DMS153 (cell line): ENCODE data around the gene CLCA2.

Experiments used
- DNase-seq: peaks from one replicate; lab custom pipeline; 2025; lab: John Stamatoyannopoulos, UW

CLCA2 gene

DNA sequence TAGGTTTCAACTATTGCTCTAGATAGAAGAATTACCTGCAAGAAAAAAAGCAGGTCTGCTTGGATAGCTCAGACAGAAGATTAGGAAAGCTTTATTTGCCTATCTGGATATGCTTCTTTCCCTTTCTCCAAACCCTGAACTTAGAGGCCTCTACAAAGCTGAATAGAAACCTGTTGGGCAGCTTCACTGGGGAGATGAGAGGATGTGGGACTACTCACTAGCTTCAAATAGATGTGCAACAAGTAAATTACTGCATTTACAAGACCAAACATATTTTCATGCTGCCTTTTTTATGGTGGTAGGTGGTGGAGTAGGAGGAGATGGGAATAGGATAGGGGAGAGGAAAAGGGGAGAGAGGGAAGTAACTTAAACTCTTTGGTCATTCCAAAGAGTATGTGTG, 6.4 kb downstream of the CLCA2 start:
- no peak for DNase-seq

- no peak for DNase-seq
These were observed 10.1 kb downstream of the CLCA2 start for GRCh38 chr1:86434059-86434458.

GRCh38 chr1:86435327-86435726, 11.4 kb downstream of the CLCA2 start:
- DNase-seq = no peak

- no peak for DNase-seq
These were observed 12.1 kb downstream of the CLCA2 start for GRCh38 chr1:86436041-86436440.

DNA sequence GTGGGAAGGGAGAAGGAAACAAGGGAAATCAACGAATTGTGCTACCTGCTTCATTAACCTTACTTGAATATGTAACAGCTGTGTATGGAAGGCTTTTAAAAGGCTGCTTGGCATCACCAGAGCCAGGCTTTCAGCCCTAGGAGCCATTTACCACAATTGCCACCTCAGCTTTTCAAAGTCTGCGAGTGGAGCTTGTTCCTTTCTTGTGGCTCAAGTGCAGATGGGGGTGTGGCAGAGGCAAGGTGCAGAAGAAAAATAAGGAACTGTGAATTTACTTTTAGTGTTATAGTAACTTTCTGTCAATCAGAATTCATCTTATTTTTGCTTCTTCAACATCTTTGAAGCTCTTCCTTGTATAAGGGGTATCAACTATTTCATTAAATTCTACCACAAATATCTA, 17.6 kb downstream of the CLCA2 start:
- DNase-seq = no peak

- DNase-seq = no peak
These were observed 18.0 kb downstream of the CLCA2 start for GRCh38 chr1:86441997-86442396.

DNA sequence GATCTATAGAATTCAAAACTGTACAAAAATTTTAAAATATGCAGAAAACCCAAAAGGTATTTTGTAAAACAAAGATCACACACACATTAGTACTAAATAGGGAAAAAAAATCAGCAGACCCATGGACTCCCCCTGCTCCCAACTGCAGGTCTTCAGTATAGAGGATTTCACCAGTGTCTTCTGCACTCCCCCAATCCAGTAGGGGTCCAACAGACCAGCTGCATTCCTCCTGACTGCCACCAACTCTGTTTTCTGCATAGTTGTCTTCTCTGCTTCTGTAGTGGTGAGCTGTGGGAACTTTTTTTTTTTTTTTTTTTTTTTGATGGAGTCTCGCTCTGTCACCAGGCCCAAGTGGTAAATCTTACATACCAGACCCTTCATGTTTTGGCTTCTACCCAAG, 21.9 kb downstream of the CLCA2 start:
- no peak for DNase-seq

GRCh38 chr1:86447198-86447790, 23.3 kb downstream of the CLCA2 start:
- no peak for DNase-seq

DNA sequence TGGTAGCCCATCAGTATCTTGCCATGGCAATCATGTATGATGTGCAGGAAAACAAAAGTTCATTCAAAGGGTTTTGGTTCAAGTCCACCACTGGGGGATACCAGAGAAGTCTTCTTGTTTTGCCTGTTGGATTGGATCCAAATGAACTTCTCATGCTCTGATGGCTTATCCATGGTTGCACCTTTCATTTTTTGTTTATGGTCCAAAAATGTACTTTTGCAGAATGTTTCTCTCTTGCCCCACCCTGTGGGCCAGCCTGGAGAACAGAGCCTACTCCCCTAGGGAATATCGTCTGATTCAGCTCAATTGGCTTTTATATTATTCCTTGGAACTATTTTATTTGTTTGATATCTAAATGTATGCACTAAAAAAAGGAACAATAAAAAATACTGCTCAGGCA, 24.7 kb downstream of the CLCA2 start:
- no peak for DNase-seq

GRCh38 chr1:86449103-86449502, 25.1 kb downstream of the CLCA2 start:
- no peak for DNase-seq

GRCh38 chr1:86450847-86451246, 26.9 kb downstream of the CLCA2 start:
- DNase-seq = no peak

GRCh38 chr1:86453664-86454063, 29.7 kb downstream of the CLCA2 start:
- DNase-seq = no peak

DNA sequence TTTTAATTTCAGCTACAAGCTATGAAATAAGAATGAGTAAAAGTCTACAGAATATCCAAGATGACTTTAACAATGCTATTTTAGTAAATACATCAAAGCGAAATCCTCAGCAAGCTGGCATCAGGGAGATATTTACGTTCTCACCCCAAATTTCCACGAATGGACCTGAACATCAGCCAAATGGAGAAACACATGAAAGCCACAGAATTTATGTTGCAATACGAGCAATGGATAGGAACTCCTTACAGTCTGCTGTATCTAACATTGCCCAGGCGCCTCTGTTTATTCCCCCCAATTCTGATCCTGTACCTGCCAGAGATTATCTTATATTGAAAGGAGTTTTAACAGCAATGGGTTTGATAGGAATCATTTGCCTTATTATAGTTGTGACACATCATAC, 31.1 kb downstream of the CLCA2 start:
- no peak for DNase-seq

DNA sequence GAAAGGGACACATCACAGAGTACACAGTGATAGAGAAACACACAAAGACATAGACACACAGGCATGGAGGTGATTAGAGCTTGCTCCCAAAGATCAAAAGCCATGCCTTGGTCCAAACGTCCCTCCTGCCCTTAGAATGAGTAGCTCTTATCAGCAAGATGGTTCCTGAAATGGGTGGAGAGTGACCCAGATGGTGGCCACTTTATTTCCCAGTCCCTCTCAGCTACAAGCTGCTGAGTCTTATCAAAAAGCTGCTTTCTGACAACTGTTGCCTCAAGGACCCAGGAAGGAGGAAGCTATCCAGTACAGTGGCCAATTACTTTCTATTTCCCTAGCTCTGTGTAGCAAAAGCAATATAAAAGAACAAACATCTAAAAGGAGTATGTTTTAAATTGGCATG, 37.0 kb downstream of the CLCA2 start:
- no peak for DNase-seq

GRCh38 chr1:86461482-86461881, 37.5 kb downstream of the CLCA2 start:
- DNase-seq = no peak

DNA sequence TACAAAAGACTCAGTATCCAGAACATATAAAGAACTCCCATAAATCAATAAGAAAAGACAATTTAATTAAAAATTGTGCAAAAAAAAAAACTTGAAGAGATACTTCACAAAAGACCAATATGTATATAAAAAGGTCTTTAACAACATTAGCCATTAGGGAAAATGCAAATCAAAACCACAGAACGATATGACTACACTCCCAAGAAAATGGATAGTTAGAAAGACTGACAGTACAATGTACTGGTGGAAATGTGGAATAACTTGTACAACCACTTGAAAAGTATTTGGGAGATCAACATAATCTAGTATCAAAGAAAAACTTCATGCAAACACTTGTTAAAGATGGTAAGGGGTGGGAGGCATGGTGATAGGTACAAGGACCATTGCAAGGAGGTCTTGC, 40.8 kb downstream of the CLCA2 start:
- DNase-seq = no peak

GRCh38 chr1:86466109-86466844, 42.3 kb downstream of the CLCA2 start:
- no peak for DNase-seq

DNA sequence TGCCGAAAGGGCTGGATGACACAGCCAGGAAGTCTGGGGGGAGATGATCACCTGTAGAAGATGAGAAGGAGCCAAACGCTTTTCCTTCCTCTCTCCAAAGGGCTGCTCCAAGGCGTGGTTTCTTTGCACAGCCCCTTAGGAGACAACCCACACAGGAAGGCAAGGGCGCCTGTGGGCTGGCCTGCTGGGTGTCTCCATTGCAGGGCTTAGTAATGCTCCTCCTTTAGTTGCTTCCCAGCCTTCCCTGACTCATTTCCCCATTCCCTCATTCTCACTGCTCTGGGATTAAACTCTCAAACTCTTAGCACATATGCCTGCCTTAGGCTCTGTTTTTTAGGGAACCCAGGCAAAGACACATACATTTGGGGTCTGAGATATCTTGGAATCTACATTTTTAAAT, 43.0 kb downstream of the CLCA2 start:
- no peak for DNase-seq

DNA sequence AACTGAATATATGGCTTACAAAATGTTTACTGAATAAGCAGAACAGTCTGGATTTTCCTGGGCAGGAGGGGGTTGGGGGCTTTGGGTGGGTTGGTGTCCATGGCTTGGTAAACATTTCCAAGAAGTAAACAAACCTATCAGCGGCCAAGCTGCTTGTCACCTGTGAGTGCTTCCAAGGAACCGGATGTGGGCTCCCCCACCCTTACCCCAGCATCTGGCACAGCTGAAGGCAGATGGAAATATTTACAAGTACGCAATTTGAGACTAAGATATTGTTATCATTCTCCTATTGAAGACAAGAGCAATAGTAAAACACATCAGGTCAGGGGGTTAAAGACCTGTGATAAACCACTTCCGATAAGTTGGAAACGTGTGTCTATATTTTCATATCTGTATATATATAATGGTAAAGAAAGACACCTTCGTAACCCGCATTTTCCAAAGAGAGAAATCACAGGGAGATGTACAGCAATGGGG, 44.6 kb downstream of the CLCA2 start, which contains the start of gene CLCA1:
TSS of gene CLCA1 (plus strand) at position 427 of the 477 bp plus-strand sequence. CDS start at position 472, 45 bp downstream.
- no peak for DNase-seq

GRCh38 chr1:86470859-86471258, 46.9 kb downstream of the CLCA2 start:
- no peak for DNase-seq

DNA sequence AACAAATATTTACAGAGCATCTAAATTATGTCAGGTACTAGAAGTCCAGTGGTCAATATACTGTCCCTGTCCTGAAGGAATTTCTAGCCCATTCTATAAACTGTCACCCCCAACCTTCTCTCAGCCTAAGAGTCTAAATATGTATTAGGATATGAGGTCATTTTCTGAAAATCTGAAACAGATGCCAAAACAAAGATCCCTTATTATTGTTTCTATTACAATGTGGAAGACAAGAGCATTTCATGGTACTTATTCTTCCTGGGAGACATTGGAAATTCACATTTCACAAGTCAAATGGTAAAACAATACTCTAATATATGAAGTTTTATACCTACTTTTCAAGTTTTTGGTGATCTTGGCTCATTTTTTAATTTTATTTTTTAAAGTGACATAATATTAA, 47.3 kb downstream of the CLCA2 start:
- DNase-seq = no peak

DNA sequence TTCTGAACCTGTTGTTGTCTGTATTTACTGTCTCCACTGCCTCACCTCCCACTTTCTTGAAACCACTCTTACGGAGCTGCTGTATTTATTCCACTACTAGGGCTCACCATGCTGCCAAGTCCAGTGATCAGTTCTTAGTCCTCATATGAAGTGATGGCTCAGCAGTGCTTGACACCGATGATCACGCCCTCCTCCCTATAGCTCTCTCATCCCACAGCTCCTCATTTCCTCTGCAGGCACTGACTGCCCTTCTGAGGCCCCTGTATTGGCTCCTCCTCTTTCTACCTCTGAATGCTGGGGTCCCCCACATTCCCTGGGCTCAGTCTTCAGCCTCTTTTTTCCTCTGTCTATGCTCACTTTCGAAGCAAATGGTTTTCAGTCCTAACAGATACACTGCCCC, 48.2 kb downstream of the CLCA2 start:
- DNase-seq = no peak

GRCh38 chr1:86472767-86473166, 48.8 kb downstream of the CLCA2 start:
- DNase-seq = no peak

- DNase-seq = no peak
These were observed 53.3 kb downstream of the CLCA2 start for GRCh38 chr1:86477256-86477655.
